OCI-LY1 (cell line): Measurements from ENCODE around the gene CIBAR2.

Experiments used
- CTCF ChIP-seq: fragments of 200-600 bp; sonication (generic), shearing (Covaris generic); IDR thresholded peaks from 2 replicates; pipeline ENCODE4 v1.5.1; 2017; ENCODE audit warnings: mild to moderate bottlenecking, antibody characterized with exemption, low read length, moderate library complexity, mixed read lengths
- EZH2 ChIP-seq: fragments of 200-600 bp; sonication (generic), shearing (Covaris generic); IDR thresholded peaks from 2 replicates; pipeline ENCODE4 v1.8.0; 2017; ENCODE audit warnings: borderline replicate concordance, mixed run types, mild to moderate bottlenecking, antibody characterized with exemption, low read length, moderate library complexity, mixed read lengths

GRCh38 chr16:85134789-85135142 is 22.5 kb upstream of the CIBAR2 start:
- TF ChIP-seq CTCF: no peak
- TF ChIP-seq EZH2: no peak
